A375 (cell line): ENCODE measurements around the gene HKDC1. TPM values are rescaled to one million over a fixed set of nuclear protein-coding genes. Genes with fewer than 3 reads are reported as not detected.

Experiments used
- total RNA-seq: library from RNA; depleted of rRNA; stranded (reverse); fragments of >200 nt; shearing (Covaris generic); gene quantifications from 2 replicates; pipeline ENCODE4 v1.2.3, GENCODE V29; 2014; rRNA removed

HKDC1 gene
- total RNA-seq: 5.4 and 5.7 TPM in 2 replicates

GRCh38 chr10:69220041-69220451, at the start of gene HKDC1:
Gene HKDC1, plus strand, starts transcription at chr10:69220332. Its CDS starts 104 bp downstream, at chr10:69220436.

GRCh38 chr10:69179743-69180524, 40.2 kb upstream of the HKDC1 start, which contains the start of gene SUPV3L1:
Gene SUPV3L1, plus strand, starts transcription at chr10:69180234. Its CDS starts 58 bp downstream, at chr10:69180292.

GRCh38 chr10:69278446-69278963, 58.4 kb downstream of the HKDC1 start, which contains the start of gene HK1:
Gene HK1, plus strand, starts transcription at chr10:69278496.

Other genes with a start within 250 kb of the HKDC1 start
- 11.4 and 16.0 TPM in 2 replicates for gene KIFBP, start 231.5 kb upstream of the HKDC1 start, total RNA-seq
- gene SRGN, start 132.2 kb upstream of the HKDC1 start, total RNA-seq: 2.5 and 3.8 TPM in 2 replicates
- gene VPS26A, start 96.2 kb upstream of the HKDC1 start, total RNA-seq: 11.7 and 12.3 TPM in 2 replicates
- 33.7 and 36.2 TPM in 2 replicates for gene SUPV3L1, start 40.1 kb upstream of the HKDC1 start, total RNA-seq
- 68.2 and 74.9 TPM in 2 replicates for gene HK1, start 58.2 kb downstream of the HKDC1 start, total RNA-seq
- gene TACR2, start 196.6 kb downstream of the HKDC1 start, total RNA-seq: 0.08 TPM in 1 of 2 replicates, not detected in the other
- 0.98 and 1.2 TPM in 2 replicates for gene TSPAN15, start 231.1 kb downstream of the HKDC1 start, total RNA-seq